GM12878 (cell line): ENCODE results near the gene PRKN. TPM values are rescaled to one million over a fixed set of nuclear protein-coding genes. Genes with fewer than 3 reads are reported as not detected.

Experiments
- ATAC-seq: fragments of 200-7000 bp; cut with Tn5 transposase; 3 replicates; pipeline ENCODE4 v1.9.1; 2020; ENCODE audit warnings: mild to moderate bottlenecking, moderate library complexity
- BruUV-seq: library from RNA; stranded (reverse); fragments of 400-500 nt; replicated peaks from 2 replicates; lab custom pipeline; 2021; lab: Mats Ljungman, UMichigan
- CTCF ChIA-PET: fragments of 300-600 bp; sonication (Branson Sonifier 250); formaldehyde crosslinking; extraction: SDS; loops from one replicate; lab custom pipeline; 2021; ENCODE audit warnings: inconsistent platforms; lab: Yijun Ruan, JAX
- POLR2A ChIA-PET: fragments of 350-600 bp; formaldehyde crosslinking; extraction: SDS; loops from one replicate; lab custom pipeline; 2021; ENCODE audit warnings: inconsistent platforms; lab: Charles Lee
- RAD21 ChIA-PET: fragments of 300-600 bp; sonication (Branson Sonifier 250); formaldehyde crosslinking; loops from one replicate; lab custom pipeline; 2023; ENCODE audit warnings: antibody characterized with exemption; ENCODE audit not compliant: unreplicated experiment; lab: Charles Lee
- SMC1A ChIA-PET: fragments of 300-600 bp; sonication (Branson Sonifier 250); formaldehyde crosslinking; loops from one replicate; lab custom pipeline; 2023; ENCODE audit not compliant: unreplicated experiment, uncharacterized antibody; lab: Charles Lee
- DNase-seq: peaks from one replicate; pipeline ENCODE4 v3.0.0-alpha.2; 2011; ENCODE audit warnings: low read depth, low spot score
- FAIRE-seq: peaks from 3 replicates; lab custom pipeline; 2011; peaks lifted over from hg19 to GRCh38; lab: Jason Lieb, UNC
- H2AFZ ChIP-seq: 2 replicates; pipeline ENCODE4 v1.6.0; 2011; ENCODE audit warnings: low read depth, low read length, control low read depth; ENCODE audit not compliant: control insufficient read depth
- H3K27ac ChIP-seq: 2 replicates; pipeline ENCODE4 v1.5.1; 2011; ENCODE audit warnings: control low read depth; ENCODE audit not compliant: control insufficient read depth, insufficient read depth
- H3K27me3 ChIP-seq, 2 experiments: replicated peaks in 1 of 2; 2 replicates each; pipeline versions ENCODE4 v1.6.0 to v1.6.1; 2011; ENCODE audit warnings: low read length in 1 of 2; ENCODE audit not compliant: control insufficient read depth in 2 of 2, insufficient read depth in 2 of 2
- H3K36me3 ChIP-seq, 2 experiments: 2 replicates each; pipeline ENCODE4 v1.5.1; 2011; ENCODE audit warnings: low read length in 1 of 2; ENCODE audit not compliant: control insufficient read depth in 2 of 2, insufficient read depth in 2 of 2
- H3K4me1 ChIP-seq: 2 replicates; pipeline ENCODE4 v1.6.1; 2011; ENCODE audit warnings: mild to moderate bottlenecking, low read length, moderate library complexity, mixed read lengths; ENCODE audit not compliant: control insufficient read depth, insufficient read depth
- H3K4me2 ChIP-seq: 2 replicates; pipeline ENCODE4 v1.6.0; 2011; ENCODE audit warnings: control low read depth; ENCODE audit not compliant: control insufficient read depth, insufficient read depth
- H3K4me3 ChIP-seq: fragments of 200-600 bp; sonication (generic); 2 replicates; pipeline ENCODE4 v1.5.1; 2016
- H3K79me2 ChIP-seq: 2 replicates; pipeline ENCODE4 v1.6.0; 2011; ENCODE audit warnings: low read length; ENCODE audit not compliant: control insufficient read depth, insufficient read depth
- H3K9ac ChIP-seq: 2 replicates; pipeline ENCODE4 v1.8.0; 2011; ENCODE audit warnings: low read length, control low read depth, mixed read lengths; ENCODE audit not compliant: control insufficient read depth, insufficient read depth
- H3K9me3 ChIP-seq: replicated peaks from 3 replicates; pipeline ENCODE4 v1.5.1; 2011; ENCODE audit warnings: mild to moderate bottlenecking, low read length; ENCODE audit not compliant: control insufficient read depth, insufficient read depth
- H4K20me1 ChIP-seq: 2 replicates; pipeline ENCODE4 v1.6.0; 2011; ENCODE audit not compliant: control insufficient read depth, insufficient read depth
- ASH2L ChIP-seq: fragments of 300-600, 200-600 bp; sonication (generic); IDR thresholded peaks from 2 replicates; pipeline ENCODE4 v1.6.1; 2017; ENCODE audit warnings: low read depth, mild to moderate bottlenecking, borderline replicate concordance
- E2F4 ChIP-seq: IDR thresholded peaks from 2 replicates; pipeline ENCODE4 v1.6.1; 2012; ENCODE audit warnings: low read depth, low read length, improper control_type of control experiment
- EED ChIP-seq: sonication (generic); IDR thresholded peaks from 2 replicates; pipeline ENCODE4 v1.6.1; 2016; ENCODE audit warnings: antibody characterized with exemption, low read depth
- IKZF2 ChIP-seq, 2 experiments: fragments of 450-650 bp; IDR thresholded peaks; 2 replicates each; pipeline ENCODE4 v1.6.1; 2017; ENCODE audit warnings: mild to moderate bottlenecking in 2 of 2, moderate library complexity in 2 of 2
- IRF5 ChIP-seq: fragments of 450-650 bp; IDR thresholded peaks from 2 replicates; pipeline ENCODE4 v1.6.1; 2017; ENCODE audit warnings: borderline replicate concordance
- LARP7 ChIP-seq: fragments of 450-650 bp; IDR thresholded peaks from 2 replicates; pipeline ENCODE4 v1.6.1; 2017; ENCODE audit warnings: mild to moderate bottlenecking
- PML ChIP-seq: IDR thresholded peaks from 2 replicates; pipeline ENCODE4 v1.6.1; 2012; ENCODE audit warnings: low read length, inconsistent platforms
- RELA ChIP-seq: fragments of 450-650 bp; IDR thresholded peaks from 2 replicates; pipeline ENCODE4 v1.8.0; 2014; ENCODE audit warnings: borderline replicate concordance; ENCODE audit not compliant: partially characterized antibody
- SREBF1 ChIP-seq: IDR thresholded peaks from 2 replicates; pipeline ENCODE4 v1.6.1; 2012; ENCODE audit warnings: mild to moderate bottlenecking, low read length
- TCF3 ChIP-seq: IDR thresholded peaks from 2 replicates; pipeline ENCODE4 v1.6.1; 2012; ENCODE audit warnings: low read depth, mild to moderate bottlenecking, low read length, borderline replicate concordance; ENCODE audit not compliant: insufficient read depth
- USF1 ChIP-seq: IDR thresholded peaks from 2 replicates; pipeline ENCODE4 v1.6.1; 2011; ENCODE audit warnings: borderline replicate concordance, low read depth, mild to moderate bottlenecking, moderate library complexity, mixed read lengths, low read length; ENCODE audit not compliant: insufficient read depth; ENCODE audit errors: extremely low read length
- WRNIP1 ChIP-seq: IDR thresholded peaks from 2 replicates; pipeline ENCODE4 v1.6.1; 2011; ENCODE audit warnings: low read depth, low read length, improper control_type of control experiment, borderline replicate concordance
- WGBS: methylation state at CpG from one replicate; pipeline ENCODE4 v1.1.6; 2016; ENCODE audit warnings: low lambda C conversion rate; ENCODE audit not compliant: insufficient replicate concordance, insufficient coverage; ENCODE audit errors: missing lambda C conversion rate; 5-methylcytosine and 5-hydroxymethylcytosine counted together
- in situ Hi-C: fragments of 300-500 bp; cut with MboI; formaldehyde crosslinking; loops from 9 replicates; pipeline ENCODE4 v1.14.3; 2018; ENCODE audit warnings: mixed read lengths
- intact Hi-C: fragments of 100-400 bp; cut with micrococcal nuclease; formaldehyde crosslinking; loops from one replicate; pipeline ENCODE4 v1.14.2; 2022; ENCODE audit not compliant: unreplicated experiment
- polyA plus RNA-seq, 11 experiments: library from polyadenylated mRNA; depleted of rRNA in 4 of 11; unstranded in 6 of 11; stranded (reverse) in 5 of 11; fragments of >200 nt; fragmentation: Nextera tagmentation in 4 of 11; fragmentation: Illumina TruSeq in 1 of 11; extraction: Ambion mirVana in 4 of 11; extraction: Trizol in 1 of 11; gene quantifications; 1 replicate in 1 of 11; 2 replicates in 10 of 11; pipeline versions ENCODE4 v1.2.1 to v1.2.3, GENCODE V29; 2011 to 2016; ENCODE audit warnings: inconsistent platforms in 2 of 11, missing spikeins in 2 of 11, low read depth in 1 of 11
- total RNA-seq, 4 experiments: library from RNA; depleted of rRNA in 3 of 4; stranded (reverse); fragments of >200 nt in 3 of 4; fragmentation: Illumina TruSeq in 1 of 4; extraction: Trizol in 1 of 4; gene quantifications; 2 replicates each; pipeline versions ENCODE4 v1.2.1 to v1.2.3, GENCODE V29; 2013 to 2021

The PRKN gene
- total and polyA plus RNA-seq, 10 of the 15 experiments (the other 5 are each of a cell fraction or from before 2014, with no cell fraction given): 0.06 to 0.09 TPM; not detected in 8

DNA sequence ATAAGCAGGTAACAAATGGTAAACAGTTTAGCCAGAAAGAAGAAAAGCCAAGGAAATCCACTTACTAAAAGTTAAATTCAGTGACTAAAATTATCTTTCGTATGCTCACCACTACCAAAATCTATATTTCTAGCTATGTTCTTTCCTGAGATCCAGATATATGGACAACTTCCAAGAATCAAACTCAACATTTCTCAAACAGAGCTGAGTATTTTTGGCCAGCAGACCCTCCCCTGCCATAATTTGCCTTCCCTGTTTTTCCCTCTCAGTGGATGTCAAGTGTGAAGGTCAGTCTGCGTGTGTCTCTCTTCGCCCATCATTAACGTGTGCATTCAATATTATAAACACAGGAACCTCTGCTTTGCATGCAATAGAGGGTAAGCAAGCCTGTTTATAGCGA, 42.0 kb downstream of the PRKN start:
- no peak for TF ChIP-seq WRNIP1
- no peak for TF ChIP-seq IKZF2 (IDR thresholded peaks at IDR 0.05)
- TF ChIP-seq PML: no peak
- TF ChIP-seq IRF5: no peak
- no peak for TF ChIP-seq TCF3
- TF ChIP-seq RELA: no peak
- TF ChIP-seq LARP7: no peak
- TF ChIP-seq EED: no peak
- TF ChIP-seq ASH2L: no peak
- TF ChIP-seq SREBF1: no peak
- TF ChIP-seq USF1: no peak
- no peak for TF ChIP-seq E2F4
- in situ Hi-C loops (no loop called here), intact Hi-C loops (no loop called here)
- POLR2A ChIA-PET: no interaction called here
- no TSS peak for BruUV-seq
- SMC1A ChIA-PET: no interaction called here
- RAD21 ChIA-PET: no interaction called here
- WGBS: 46% methylated on average over 5 of the region's 5 CpGs
- ATAC-seq (no peak), DNase-seq (no peak), FAIRE-seq (no peak)
- Histone ChIP-seq H3K27me3 (no peaks in the 10 kb centered on the region), H3K4me2 (no peak overlapping the region), H3K79me2 (no peaks in the 10 kb centered on the region), H3K4me3 (no peak overlapping the region), H3K36me3 (no peaks in the 10 kb centered on the region), H4K20me1 (no peaks in the 10 kb centered on the region), H3K27ac (no peak overlapping the region), H3K9me3 (no peaks in the 10 kb centered on the region), H3K4me1 (no peaks in the 10 kb centered on the region), H3K9ac (no peak overlapping the region), H2AFZ (no peak overlapping the region)
- CTCF ChIA-PET: no interaction called here
